Measurements from ENCODE around the gene GRB7.
"Not testable (repeated sequence)": the region's sequence is repeated elsewhere in the genome, so short reads cannot be mapped to it uniquely, and the experiment has no call there.

GRB7 gene

GRCh38 chr17:39736319-39737165 is 1.2 kb upstream of the GRB7 start:
- no peak for DNase-seq

GRCh38 chr17:39737206-39737759 is 455 bp upstream of the GRB7 start:
- DNase-seq: no peak

DNA sequence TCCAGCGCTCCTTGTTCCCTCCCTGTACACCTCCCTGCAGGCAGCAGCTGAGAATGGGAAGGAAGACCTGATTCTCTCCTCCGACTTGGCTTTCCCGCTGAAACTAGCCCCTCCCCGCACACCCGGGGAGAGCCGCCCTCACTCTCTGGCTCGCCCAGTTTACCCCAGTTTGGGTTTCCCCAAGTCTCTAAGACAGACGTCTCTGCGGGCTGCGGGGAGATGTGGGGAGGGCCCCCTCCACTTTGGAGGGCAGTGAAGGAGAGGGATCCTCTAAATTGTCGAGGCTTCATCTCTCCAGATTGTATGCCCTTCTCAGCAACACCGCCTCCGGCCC is 797 bp downstream of the GRB7 start:
- no peak for DNase-seq

GRCh38 chr17:39738983-39739884 is 1.5 kb downstream of the GRB7 start:
- no peak for DNase-seq

- no peak for DNase-seq
These were observed 2.2 kb downstream of the GRB7 start for GRCh38 chr17:39739885-39740356.

DNA sequence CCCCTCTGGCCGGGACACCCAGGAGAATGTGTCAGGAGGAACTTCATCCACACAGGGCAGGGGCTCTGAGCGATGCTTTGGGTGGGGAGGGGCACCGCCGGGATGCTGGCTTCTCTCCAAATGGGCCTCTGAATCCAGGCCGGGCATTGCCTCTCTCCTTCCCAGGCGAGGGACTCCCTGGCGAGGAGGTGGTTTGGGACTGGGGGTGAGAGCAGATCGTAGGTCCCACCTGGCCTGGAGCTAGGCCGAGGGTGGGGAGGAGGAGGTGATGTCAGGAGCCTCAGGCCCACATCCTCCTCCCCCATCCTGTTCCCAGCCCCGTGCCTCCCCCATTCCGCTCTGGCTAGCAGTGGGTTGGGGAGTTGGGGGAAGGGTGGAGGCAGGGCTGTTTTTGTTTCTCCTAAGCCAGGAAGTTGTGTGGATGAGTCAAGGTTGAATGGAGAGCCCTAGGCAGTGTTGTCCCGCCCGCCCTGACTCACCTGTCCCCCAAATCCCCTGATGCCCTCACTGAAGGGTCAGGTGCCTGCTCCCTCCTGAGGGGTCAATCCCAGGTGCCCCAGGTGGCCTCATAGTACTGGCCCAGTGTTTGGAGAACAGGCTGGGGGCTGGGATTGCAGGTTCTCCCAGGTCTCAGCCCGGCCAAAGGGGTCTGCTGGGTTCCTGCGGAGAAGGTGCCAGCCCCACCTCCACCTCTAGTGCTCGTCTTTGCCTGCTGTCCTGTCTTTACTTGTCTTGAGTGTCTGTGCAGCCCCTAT is 2.8 kb downstream of the GRB7 start:
- no peak for DNase-seq

GRCh38 chr17:39742126-39742855 is 4.6 kb downstream of the GRB7 start:
- no peak for DNase-seq

DNA sequence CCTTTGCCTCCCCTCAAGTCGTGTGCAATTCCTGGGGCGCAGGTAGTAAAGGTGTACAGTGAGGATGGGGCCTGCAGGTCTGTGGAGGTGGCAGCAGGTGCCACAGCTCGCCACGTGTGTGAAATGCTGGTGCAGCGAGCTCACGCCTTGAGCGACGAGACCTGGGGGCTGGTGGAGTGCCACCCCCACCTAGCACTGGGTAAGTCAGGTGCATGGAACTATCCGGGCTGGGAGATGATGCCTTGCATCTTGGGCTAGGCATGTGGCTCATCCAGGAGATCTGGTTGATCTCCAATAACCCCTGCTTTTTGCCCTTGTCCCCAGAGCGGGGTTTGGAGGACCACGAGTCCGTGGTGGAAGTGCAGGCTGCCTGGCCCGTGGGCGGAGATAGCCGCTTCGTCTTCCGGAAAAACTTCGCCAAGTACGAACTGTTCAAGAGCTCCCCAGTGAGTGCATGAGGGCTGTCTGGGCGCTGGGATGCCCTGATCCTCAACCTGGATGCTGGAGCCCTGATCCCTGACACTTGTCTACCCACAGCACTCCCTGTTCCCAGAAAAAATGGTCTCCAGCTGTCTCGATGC is 5.2 kb downstream of the GRB7 start:
- no peak for DNase-seq

DNA sequence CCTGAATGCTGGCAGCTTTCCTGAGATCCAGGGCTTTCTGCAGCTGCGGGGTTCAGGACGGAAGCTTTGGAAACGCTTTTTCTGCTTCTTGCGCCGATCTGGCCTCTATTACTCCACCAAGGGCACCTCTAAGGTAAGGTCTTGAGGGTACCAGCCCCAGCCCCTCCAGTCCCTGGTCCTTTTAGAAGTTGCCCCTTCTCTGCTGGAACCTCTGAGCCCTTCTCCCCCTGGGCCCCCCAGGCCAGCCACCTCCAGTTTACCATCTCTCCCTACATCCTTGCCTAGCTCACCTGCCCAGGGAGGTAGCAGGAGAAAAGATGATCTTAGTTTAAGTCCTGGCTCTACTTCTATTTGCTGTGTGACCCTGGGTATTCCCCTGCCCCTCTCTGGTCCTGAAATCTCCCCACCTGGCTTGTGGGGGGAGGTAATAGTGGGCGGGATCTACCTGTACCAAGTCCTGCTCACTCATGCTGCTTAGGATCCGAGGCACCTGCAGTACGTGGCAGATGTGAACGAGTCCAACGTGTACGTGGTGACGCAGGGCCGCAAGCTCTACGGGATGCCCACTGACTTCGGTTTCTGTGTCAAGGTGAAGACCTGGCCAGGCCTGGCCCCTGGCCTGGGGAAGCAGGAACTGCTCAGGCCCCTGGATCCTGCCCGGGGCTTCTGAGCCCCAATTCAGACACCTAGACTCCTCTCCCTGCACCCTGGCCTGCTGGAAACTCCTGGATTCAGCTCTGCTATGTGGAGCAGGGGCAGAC is 6.5 kb downstream of the GRB7 start:
- no peak for DNase-seq

DNA sequence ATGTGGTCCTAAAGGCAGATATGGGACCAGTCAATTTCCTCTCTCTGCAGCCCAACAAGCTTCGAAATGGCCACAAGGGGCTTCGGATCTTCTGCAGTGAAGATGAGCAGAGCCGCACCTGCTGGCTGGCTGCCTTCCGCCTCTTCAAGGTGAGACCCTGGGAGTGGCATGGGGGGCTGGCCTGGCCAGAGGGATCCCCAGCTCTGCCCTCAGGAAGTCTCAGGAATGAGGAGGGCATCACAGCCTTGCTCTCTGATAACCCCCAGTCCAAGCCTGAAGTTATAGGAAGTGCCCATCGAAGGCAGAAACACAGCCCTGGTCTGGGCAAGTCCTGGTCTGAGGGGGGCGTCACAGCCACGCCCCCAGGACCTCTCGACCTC is 7.1 kb downstream of the GRB7 start:
- DNase-seq: no peak

DNA sequence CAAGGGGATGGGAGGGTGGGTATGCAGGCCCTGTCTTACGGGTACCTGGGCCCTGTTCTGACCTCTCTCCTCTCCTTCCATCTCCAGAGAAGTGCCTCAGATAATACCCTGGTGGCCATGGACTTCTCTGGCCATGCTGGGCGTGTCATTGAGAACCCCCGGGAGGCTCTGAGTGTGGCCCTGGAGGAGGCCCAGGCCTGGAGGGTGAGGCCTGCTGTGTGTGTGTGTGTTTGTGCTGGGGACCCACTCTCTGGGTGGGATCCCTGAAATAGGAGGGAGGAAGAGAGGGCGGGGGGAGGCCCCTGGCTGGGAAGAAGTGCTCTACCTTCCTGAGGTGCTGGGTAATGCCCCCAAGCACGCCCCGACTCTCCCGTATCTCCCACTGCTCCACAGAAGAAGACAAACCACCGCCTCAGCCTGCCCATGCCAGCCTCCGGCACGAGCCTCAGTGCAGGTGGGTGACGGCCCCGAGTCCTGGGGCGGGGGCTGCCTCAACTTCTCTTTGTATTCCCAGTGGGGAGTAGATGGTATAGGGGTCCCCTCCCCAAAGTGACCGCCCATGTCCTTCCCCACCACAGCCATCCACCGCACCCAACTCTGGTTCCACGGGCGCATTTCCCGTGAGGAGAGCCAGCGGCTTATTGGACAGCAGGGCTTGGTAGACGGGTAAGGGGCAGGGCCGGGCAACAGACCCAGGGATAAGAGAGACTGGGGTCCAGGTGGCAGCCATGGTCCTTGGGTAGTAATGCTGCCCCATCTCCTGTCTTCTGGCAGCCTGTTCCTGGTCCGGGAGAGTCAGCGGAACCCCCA is 7.8 kb downstream of the GRB7 start:
- DNase-seq: no peak

- no peak for DNase-seq
These were observed 8.4 kb downstream of the GRB7 start for GRCh38 chr17:39746145-39746461.

GRCh38 chr17:39747745-39748144 is 10.0 kb downstream of the GRB7 start:
- DNase-seq: no peak

GRCh38 chr17:39748444-39749034 is 10.8 kb downstream of the GRB7 start:
- not testable (repeated sequence) for DNase-seq

GRCh38 chr17:39750131-39751015 is 12.6 kb downstream of the GRB7 start:
- DNase-seq: no peak

DNA sequence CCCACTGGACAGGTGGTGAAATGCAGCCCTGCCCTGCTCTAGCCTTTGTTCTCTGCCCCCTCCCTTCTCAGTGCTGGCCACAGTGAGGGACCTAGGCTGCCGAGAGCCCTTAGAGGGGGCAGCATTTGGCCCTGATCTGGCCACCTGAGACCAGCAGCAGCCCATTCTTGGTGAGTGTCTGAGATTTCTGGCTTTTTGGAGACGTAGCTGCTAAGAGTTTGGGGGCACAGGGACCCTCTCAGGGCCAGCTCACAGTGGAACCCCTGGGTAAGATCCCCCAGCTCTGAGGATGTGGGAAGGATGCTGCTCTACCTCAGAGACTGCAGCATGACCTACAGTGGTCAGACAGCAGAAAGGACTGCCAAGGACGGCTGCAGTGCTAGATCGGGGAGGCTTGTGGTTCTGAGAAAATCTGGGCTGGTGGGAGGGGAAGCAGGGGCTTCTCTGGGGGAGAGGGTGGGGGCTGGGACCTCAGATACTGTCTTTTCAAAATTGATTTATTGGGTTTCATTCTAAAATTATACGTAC is 13.3 kb downstream of the GRB7 start:
- no peak for DNase-seq

DNA sequence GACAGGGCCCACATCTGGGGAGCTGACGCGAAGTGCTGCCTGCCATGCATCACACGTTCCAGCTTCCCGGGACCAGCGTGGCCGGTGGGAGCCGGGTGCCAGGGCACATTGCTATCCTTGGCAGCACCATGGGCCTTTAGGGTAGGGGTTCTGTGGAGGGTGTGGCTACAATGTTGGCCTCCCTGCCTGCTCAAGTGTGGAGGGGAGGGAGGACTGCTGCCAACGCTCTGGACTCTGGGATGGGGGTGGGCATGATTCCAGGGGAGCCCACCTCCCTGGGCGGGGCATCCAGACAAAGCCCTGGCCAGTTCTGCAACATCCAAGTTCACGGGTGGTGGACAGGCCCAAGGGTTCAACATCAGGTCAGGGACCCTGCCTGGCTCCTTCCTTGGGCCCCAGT is 13.9 kb downstream of the GRB7 start:
- DNase-seq: no peak

DNA sequence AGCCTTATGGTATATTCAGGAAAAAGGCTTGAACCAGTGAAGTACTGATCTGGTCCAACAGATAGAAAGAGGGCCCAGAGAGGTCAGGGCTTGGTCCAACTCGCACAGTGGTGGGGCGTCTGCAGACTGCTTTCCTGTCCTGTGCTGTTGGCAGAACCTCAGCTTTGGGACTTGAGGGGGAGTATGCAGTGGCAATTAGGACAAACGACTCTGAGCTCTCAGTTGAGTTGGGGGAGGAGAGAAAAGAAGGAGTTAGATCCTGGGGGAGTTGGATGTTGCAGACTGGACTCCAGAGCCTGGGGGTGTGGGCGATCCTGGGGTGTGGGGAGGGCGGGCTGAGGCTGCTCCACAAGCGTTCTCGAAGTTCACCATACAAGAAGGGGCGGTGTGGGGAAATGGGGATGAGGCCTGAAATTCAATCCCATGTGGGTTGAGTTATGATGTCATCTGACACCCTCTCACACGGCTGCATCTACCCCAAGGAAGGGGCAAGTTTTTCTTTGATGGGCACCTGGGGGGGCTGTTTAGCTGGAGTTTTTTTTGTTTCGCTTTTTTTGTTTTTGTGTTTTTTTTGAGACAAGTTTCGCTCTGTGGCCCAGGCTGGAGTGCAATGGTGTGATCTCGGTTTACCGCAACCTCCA is 14.6 kb downstream of the GRB7 start:
- no peak for DNase-seq

Measured in hematopoietic multipotent progenitor cell treated with erythropoietin and hydrocortisone succinate and interleukin-3 and kit ligand, for 6 days (in vitro differentiated cells).